ENCODE data around the gene FCGR1A.
A peak's percentile ranks its signal among the peaks of the same experiment; 100 is the strongest.
"Not testable (repeated sequence)": the region's sequence is repeated elsewhere in the genome, so short reads cannot be mapped to it uniquely, and the experiment has no call there.

The FCGR1A gene

GRCh38 chr1:149782600-149782999, at the start of gene FCGR1A:
Gene FCGR1A, plus strand, starts transcription at chr1:149782694. Its CDS starts 50 bp downstream, at chr1:149782744.
- not testable (repeated sequence) for DNase-seq (ENCODE audit: low read depth)

GRCh38 chr1:149732781-149733180, 49.7 kb upstream of the FCGR1A start:
- not testable (repeated sequence) for DNase-seq (ENCODE audit: low read depth)

DNA sequence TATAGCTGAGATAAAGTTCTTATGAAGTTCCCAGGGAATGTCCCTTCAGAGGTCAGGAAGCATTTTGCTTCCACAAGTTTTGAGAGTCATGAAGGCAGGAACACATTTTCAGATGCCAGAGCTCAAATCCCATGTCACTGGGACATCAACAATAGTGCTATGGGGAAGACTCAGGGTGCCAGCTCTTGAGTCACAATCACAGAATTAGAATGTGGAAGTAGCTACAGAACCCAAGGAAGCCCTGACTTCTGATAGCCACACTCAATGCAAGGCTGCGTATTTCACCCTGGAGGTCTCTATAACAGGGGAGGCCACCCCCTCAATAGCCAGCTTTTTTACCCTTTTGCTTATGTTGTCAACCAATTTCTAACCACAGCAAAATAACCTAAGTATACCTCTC, 47.8 kb upstream of the FCGR1A start:
- not testable (repeated sequence) for DNase-seq (ENCODE audit: low read depth)

DNA sequence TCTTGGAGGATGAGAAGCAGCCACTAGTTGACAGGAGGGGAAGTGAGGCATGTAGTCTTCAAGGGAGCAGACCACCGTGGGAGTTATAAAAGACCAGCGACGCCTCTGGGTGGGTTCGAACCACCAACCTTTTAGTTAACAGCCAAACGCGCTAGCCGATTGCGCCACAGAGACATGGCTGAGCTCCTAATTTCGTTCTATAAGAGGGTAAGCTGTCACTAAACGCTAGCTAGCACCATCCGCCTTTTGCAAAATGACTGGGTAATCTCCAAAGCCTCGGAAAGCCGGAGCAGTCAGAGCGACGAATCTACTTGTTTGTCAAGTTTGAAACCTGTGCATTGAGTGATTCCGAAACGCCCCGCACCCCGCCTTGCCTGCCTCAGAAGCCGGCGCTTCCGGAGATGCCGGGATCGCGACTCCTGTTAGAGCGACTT, 42.3 kb upstream of the FCGR1A start:
- peak; percentile 1 for DNase-seq (ENCODE audit: low read depth)

GRCh38 chr1:149740590-149741230, 41.8 kb upstream of the FCGR1A start:
- DNase-seq (ENCODE audit: low read depth): not testable (repeated sequence)

DNA sequence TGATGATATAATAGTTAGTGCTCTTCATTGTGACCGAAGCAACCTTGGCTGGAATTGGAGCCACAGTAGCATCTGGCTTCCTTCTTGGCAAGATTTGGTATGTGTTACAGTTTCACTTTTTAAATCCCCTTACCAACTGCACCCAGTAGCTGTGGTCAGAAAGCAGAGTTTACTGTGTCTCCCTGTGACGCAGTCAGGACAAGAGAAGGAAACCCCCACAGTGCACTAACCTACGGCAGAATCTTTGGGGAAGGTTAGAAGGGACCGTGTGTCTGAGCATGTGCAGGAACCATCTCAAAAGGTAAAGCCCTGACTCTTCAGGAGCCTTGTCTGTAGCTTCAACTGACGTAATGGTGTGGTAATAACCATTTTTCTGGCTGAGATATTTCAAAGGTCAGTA, 40.6 kb upstream of the FCGR1A start:
- not testable (repeated sequence) for DNase-seq (ENCODE audit: low read depth)

- DNase-seq (ENCODE audit: low read depth): not testable (repeated sequence)
Observed at GRCh38 chr1:149746463-149747356, 35.8 kb upstream of the FCGR1A start.

GRCh38 chr1:149747359-149748143, 34.9 kb upstream of the FCGR1A start:
- not testable (repeated sequence) for DNase-seq (ENCODE audit: low read depth)

- DNase-seq (ENCODE audit: low read depth): not testable (repeated sequence)
Observed at GRCh38 chr1:149748144-149748500, 34.4 kb upstream of the FCGR1A start.

- DNase-seq (ENCODE audit: low read depth): not testable (repeated sequence)
Observed at GRCh38 chr1:149750562-149750961, 31.9 kb upstream of the FCGR1A start.

- DNase-seq (ENCODE audit: low read depth): not testable (repeated sequence)
Observed at GRCh38 chr1:149752186-149752585, 30.3 kb upstream of the FCGR1A start.

DNA sequence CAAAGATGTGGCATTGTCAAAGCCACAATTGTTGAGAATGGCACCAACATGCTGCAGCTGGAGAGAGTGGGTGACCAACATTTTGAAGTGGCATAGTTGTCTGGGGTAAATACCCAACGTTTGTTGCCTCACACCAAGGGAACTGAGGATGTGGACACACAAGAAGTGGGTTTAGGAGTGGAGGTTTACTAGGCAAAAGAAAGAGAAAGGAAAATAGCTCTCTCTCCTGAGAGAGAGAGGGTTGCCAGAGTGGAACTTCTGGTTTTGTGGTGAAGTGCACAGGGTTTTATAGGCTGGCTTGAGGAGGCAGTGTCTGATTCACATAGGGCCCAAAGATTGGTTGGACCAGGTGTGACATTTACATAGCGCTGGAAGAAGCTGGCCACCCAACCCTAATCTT, 29.0 kb upstream of the FCGR1A start:
- not testable (repeated sequence) for DNase-seq (ENCODE audit: low read depth)

DNA sequence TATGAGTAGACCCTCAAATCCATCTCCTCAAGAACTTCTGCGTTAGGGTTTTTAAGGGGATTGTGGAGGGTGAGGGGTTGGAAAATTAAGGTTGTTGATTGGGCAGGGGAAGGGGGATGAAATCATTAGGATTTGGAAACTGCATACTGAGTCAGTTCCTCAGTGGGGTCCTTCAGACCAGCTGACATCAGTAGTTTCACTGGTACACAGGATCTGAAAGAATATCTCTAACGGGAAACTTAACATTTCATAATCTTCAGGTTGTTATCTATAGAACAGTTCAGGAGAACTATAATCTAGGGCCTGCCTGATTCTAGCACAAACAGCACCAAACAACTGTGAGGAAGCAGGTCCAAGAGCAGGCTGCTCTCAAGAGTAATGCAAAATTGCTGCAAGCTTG, 27.2 kb upstream of the FCGR1A start:
- not testable (repeated sequence) for DNase-seq (ENCODE audit: low read depth)

DNA sequence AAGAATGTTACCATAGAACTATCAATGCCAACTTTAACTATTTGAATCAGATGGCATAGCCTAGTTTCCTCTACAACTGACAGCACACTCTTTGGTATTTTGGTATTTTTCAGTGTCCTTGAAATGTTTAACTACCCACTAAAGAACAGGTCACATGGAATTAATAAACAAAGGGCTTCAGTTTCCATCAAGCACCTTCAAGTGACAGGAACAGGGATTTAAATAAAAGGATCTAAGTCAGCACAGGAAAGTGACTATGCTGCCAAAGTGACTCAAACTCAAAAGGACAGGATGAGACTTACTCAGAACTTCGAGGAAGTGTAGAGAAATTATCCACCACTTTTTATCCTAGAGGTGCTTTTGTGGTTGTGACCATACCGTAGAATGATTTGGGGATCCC, 20.2 kb upstream of the FCGR1A start:
- not testable (repeated sequence) for DNase-seq (ENCODE audit: low read depth)

- not testable (repeated sequence) for DNase-seq (ENCODE audit: low read depth)
Observed at GRCh38 chr1:149764087-149764800, 18.2 kb upstream of the FCGR1A start.

- not testable (repeated sequence) for DNase-seq (ENCODE audit: low read depth)
Observed at GRCh38 chr1:149766241-149766640, 16.3 kb upstream of the FCGR1A start.

DNA sequence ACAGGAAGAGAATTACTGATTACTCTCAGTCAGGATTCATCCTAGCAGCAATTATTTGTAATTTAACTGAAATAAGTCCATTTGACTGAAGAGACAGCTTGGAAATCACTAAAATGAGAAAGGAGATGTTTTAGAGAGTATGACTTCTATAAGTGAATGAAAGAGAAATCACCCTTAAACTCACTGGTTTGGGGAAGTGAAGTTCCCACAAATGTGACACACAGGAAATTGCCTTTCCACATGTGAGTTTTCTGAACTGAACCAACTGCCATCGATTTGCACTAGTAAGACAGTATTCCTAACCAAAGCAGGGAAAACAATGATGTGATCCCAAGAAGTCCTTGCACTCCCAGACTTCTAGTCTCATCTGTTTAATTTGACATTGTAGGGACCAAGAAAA, 13.3 kb upstream of the FCGR1A start:
- not testable (repeated sequence) for DNase-seq (ENCODE audit: low read depth)

DNA sequence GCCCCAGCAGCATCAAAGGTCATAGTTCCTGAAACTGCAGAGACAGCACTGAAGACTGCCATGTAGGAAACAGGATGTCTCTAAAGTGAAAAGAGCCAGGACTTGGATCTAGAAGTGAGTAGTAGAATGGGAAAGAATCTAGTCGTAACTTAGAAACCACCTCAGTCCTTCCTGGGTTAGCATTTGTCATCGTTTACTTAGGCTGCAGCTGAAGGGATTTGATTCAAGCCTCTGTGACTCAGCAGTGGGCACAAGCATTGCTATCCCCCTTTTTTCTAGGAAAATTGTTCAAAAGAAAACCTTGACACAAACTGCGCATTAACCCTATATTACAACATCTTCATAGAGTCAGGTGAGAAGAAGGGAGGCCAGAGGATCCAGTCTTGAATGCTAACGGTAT, 11.8 kb upstream of the FCGR1A start:
- DNase-seq (ENCODE audit: low read depth): not testable (repeated sequence)

GRCh38 chr1:149771653-149772425, 10.7 kb upstream of the FCGR1A start:
- DNase-seq (ENCODE audit: low read depth): not testable (repeated sequence)

- not testable (repeated sequence) for DNase-seq (ENCODE audit: low read depth)
Observed at GRCh38 chr1:149775510-149776147, 6.9 kb upstream of the FCGR1A start.
